ENCODE data around the gene TPSAB1.
"Not testable (repeated sequence)": the region's sequence is repeated elsewhere in the genome, so short reads cannot be mapped to it uniquely, and the experiment has no call there.

DNA sequence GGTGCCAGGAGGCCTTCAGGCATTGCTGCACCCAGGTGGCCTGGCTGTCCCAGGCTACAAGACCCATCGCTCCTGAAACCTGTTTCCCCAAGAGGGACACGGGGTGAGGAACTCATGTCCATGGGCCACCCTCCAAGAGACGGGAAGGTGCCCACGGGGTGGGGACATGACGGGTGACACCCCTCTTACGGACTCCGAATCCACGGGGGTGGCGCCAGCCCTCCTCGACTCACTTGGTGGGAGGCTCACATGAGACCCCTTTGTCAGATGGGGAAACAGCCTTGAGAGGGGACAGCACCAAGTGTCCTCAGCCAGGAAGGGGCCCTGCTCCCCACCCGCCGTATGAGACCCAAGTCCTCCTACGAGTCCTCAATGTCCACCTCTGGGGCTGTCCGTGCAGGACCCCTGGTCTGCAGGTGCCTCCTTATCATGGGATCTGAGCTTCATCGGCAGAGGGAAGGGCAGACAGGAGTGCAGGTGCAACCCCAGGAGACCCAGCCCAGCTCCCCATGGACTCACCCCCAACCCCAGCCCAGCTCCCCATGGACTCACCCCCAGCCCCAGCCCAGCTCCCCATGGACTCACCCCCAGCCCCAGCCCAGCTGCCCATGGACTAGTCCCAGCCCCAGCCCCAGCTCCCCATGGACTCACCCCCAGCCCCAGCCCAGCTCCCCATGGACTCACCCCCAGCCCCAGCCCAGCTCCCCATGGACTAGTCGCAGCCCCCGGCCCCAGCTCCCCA lies 9.9 kb upstream of the TPSAB1 start:
- not testable (repeated sequence) for TF ChIP-seq HDGF (IDR thresholded peaks at IDR 0.05); EZH2 (IDR thresholded peaks at IDR 0.05; ENCODE audit: borderline replicate concordance, control insufficient read depth, low read depth, low read length); CEBPZ (IDR thresholded peaks at IDR 0.05; ENCODE audit: low read depth, low read length)

Data from GM12878 (cell line).